Stimulated activated CD4-positive, alpha-beta T cell treated with anti-CD3 and anti-CD28 coated beads, Interleukin-4, amount 100 ng/mL, for 4 hours (primary cell): Measurements from ENCODE around the gene SLC18B1.

Experiments used
- DNase-seq, 2 experiments: peaks; one replicate each; pipeline ENCODE4 v3.0.0-alpha.2; 2020

SLC18B1 gene

DNA sequence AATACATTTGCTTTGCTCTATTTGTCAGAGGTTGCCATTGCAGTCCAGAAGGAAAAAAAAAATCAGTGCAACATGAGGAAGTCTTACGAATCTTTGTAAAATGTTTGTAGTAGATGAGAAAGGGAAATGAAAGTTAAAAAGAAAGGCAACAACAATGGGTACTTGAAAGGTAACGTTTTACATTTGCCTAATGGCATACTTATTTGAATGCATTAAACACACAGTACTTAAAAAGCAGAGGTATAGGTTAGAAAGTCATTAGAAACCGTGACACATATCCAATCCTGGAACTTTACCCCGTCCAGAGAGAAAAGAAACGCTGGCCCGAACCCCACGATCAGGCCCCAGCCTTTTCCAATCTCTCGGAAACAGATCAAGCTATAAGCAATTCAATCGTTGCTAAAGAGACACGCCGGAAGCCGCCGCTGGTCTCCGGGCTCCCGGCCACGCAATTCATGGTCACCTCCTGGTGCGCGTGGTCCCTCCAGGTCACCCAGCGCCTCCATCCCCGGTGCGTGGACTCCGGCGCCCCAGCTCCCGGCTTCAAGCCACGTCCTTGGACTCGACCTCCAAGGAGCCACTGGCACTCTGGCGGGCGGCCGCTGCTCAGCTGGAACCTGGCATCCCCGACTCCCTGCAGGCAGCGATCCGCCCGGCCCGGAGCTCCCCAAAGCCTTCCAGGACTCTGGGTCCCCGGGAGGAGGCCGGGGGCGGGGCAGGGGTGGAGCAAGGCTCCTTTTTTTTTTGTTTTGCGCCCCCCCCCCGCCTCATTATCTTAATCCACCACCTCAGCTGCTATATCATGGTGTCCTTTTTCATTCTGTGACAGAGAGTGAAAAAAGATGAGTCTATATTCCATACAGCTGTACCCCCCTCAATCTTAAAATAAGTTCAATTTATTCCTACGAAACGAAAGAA is at the start of gene SLC18B1:
SLC18B1 (minus strand) TSS at position 687 of the 918 bp plus-strand sequence; CDS start at position 506, 181 bp downstream.
- peak; percentile 49 to 54 for DNase-seq

DNA sequence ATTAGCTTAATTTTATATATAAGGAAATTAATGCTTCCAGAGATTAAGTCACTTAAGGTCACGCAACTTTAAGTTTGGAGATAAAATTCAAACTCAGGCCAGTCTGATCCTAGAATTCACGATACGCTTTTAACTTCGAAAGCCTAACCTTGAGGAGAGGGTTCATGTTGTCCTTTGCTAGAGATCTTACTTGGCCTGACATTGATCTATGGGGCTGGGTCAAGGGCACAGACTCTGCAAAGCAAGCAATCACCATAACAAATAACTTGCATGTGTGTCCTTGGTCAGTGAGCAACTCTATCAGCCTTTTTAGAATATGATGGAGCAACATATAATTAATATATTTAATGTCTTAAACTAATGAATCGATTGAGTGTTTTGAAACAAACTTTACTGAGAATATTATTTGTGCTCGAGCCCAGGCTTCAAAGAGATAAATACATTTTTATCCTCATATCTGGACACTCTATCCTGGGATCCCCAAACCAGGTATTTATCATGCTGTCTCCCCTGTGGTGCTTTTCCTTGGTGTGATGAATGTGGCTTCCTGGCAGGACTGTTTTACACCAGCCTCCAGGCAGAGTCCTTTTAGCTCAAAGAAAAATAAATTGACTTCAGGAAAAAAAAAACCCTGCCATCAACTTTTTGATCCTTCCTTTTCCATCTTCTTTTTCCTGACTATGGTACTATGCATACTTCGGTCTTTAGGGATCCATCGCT is 45.0 kb upstream of the SLC18B1 start:
- no peak for DNase-seq

DNA sequence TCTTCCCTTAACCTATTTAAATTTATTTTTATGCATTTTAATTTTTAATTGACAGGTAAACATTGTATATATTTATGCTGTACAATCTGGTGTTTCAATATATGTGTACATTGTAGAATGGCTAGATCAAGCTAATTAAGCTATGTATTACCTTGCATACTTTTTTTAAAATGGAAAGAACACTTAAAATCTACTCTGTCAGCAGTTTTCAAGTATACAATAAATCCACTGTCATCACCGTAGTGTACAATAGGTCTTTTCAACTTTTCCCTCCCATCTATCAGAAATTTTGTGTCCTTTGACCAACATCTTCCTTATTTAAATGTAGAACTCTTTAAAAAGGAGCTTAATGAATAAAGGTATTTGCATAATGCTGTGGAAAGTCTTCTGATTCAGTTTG is 43.5 kb upstream of the SLC18B1 start:
- DNase-seq: no peak

DNA sequence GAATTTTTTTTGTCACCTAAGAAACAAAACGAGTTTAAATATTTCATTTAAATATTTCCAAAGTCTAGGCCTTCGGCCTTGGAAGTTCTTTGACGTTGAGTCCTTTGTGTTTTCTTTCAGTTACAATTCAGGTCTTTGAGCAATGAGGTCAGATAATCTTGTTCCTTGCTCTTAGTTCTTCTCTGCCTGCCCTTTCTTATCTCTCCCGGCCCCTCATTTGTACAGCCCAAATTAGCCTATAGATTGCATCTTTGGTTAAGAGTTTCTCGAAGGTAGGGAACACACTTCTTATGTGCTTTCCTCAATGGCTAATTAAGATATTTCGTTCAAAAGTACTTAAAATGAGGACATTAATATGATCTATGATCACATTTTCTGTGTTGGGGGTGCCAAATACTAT is 34.5 kb upstream of the SLC18B1 start:
- no peak for DNase-seq

DNA sequence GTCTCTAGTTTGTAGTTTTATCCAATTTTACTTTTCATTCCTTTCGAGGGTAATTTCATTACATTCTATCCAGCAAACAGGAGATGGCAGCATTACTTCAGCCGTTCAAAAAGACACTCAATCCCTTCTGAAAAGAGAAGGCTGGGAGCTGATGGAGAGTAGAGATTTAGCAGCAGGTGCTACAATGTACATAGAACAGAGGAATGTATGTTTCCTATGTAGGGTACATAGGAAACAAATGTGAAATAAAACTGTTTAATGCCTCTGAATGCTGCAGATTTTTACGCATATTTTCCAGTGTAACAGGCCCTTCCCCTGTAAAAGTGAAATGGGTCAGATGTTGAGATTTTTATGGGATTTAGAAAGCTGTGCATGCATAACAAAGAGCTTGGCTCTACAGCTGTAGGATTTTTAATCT is 31.9 kb upstream of the SLC18B1 start:
- no peak for DNase-seq

DNA sequence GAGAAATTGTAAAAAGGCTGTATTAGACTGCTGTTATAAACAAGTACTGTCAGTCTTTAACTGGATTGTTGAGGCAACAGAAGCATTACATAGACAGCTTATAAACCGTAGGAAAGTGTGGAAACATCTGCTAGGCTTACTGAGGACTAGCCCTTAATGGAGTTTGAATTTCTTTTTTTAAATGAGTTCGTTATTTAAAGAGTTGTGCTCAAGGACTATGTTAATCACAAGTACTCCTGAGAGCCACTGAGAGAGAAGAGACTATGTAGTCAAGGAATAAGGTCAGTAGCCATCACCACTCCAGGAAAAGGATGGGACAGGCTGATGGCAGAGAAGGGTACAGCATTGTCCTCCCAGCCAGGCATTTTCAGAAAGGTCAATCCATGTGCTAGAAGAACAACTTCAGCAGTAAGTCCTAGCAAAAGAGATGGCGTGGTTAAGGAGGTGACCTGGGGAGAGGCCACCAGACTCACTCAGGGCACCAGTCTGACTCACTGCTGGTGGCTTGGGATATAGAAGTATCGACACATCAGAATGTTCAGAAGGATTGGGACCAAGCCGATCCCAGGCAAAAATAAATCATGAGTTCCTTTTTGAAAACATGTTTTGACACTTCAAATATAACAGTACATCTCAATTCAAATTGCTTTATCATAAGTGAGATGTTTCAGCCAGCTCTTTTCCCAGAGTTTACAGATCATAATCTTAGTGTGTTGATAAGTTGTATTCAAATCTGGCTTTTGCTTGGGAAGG is 22.4 kb upstream of the SLC18B1 start:
- no peak for DNase-seq

DNA sequence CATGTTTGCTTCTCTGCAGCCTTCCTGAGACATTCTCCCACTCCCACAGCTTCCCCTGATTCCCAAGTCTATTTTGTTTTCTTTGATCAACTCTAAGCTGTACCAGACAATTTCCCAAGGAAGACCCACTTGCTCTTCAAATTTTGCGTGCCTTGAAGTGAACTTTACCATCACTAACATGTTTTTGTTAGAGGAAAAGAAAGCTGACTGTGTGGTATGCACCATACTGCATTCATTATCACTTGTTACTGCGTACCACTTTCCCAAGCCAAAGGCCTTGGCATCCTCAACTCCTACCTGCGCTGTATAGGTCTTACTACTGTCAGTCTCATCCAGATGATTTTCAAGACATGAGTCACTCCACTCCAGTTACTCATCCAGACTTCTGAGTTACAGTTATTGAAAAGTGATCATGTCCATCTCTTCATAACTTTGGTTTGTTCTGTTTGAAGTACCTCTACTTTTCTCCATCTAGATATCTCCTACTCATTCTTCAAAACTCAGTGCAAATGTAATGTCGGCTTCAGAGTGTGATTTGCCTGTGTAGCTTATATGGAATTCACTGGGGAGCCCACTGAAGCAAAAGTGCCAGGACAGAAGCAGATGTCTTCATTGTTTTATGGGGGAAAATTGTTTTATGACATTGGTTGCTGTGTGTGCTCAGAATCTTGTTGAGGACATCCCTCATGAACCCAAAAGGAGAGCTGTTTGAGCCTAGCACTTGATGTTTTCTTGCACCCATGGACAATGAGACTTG is 21.1 kb upstream of the SLC18B1 start:
- DNase-seq: no peak

DNA sequence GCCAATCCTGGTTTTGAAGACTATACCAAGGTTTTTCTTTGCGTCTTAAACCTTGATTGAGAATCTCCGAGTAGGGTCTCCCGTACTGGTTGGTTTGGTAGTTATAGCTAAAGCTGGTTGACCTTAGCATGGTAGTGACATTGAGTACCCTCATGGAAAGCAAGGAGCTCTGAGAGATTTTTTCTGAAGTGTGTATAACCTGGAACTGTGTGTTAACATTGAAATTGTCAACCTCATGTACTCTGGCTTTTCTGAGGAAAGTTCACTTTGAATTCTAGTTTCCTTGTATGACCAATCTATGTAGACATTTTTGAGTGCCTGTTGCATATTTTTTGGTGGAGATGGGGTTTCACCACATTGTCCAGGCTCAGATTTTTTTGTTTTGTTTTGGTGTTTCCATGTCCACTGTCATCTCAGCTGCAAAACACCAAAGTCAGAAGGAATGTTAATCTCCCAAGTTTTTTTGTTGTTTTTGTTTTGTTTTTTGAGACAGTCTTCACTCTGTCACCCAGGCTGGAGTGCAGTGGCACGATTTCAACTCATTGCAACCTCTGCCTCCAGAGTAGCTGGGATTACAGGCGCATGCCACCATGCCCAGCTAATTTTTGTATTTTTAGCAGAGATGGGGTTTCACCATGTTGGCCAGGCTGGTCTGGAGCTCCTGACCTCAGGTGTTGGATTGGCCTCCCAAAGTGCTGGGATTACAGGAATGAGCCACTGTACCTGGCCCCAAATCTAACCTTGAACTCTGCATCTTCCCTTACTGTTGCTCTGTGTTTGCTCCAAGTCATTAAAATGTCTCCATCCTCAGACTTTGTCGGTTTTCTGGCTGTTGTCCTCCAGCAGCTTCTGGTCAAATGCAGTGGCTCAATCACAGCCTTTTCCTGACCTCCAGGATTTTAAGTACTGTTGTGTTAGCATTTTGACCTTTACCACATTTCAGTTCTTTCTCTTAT is 20.2 kb upstream of the SLC18B1 start:
- no peak for DNase-seq

DNA sequence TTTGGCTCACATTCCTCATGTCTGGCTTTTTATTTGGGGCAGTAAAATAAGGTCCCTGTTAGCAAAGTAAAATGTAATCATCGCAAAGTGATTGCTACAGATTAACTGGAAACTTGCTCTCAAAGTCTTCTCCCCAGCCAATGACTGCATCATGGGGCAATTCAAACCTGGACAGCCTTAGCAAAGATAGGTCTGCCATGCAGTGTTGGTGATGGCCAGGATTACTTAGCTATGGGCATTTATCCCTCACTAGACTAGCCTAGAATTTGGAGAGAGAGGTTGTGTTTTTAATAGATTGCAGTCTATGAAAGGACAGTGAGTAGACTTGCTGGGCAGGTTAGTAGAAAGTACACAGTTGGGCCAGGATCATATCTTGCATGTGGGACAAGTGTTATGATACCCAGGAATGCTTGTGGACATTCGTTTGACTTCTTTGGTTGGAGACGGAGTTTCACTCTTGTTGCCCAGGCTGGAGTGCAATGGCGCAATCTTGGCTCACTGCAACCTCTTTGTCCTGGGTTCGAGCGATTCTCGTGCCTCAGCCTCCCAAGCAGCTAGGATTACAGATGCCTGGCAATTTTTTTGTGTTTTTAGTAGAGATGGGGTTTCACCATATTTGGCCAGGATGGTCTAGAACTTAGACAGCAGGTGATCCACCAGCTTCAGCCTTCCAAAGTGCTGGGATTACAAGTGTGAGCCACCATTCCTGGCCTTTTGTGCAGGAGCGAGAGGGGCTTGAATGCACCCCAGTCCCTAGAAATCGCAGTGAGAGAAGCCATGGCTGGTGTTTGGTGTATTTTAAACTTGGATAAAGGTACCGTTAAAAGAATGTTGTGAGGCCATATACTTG is 19.3 kb upstream of the SLC18B1 start:
- DNase-seq: no peak

DNA sequence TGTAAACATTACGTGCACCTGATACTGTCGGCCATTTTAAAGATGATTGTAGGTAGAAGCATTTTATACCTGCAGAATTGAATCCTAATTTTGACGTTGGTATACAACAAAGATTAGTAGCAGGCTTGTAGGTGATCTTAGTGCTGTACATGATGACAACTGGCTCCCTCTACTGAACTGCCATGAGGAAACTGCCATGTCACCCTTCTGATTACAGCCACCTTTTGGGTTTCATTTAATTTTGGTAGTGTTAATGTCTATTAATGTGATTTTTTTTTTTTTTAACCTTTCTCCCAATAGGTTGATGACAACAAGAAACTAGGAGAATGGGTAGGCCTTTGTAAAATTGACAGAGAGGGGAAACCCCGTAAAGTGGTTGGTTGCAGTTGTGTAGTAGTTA is 18.2 kb upstream of the SLC18B1 start:
- no peak for DNase-seq

DNA sequence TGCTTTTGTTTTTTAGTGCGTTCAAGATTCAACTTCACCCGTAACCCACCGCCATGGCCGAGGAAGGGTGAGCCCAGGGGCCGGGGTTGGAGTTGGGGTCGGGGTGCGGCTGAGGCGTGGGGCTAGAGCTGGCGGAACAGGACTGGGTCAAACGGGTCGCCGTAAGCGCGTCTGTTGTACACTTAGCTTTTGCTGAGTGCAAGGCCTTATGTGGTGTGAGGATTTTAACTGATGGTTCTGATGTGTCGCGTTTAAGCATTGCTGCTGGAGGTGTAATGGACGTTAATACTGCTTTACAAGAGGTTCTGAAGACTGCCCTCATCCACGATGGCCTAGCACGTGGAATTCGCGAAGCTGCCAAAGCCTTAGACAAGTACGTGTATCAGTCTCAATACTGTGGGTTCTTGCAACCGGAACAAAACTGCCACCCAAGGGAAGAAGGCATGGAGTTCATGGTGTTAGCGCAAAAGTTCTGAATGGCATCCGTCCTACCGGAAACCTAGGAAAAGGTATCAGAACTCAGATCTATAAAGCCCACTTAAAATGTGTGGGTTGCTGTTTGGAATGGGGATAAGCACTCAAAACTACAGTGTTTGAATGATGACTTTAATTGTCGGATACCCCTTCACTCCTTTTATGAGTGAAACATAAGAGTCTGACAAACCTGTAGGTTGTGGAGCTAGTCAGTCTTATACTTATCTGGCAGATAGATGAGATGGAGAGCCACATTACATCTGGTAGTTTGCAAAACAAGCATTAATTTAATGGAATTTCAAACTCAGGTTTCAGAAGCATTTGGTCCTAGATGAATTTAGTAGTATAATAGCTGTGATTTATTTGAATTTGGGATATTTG is 16.5 kb upstream of the SLC18B1 start:
- peak; percentile 27 to 31 for DNase-seq

DNA sequence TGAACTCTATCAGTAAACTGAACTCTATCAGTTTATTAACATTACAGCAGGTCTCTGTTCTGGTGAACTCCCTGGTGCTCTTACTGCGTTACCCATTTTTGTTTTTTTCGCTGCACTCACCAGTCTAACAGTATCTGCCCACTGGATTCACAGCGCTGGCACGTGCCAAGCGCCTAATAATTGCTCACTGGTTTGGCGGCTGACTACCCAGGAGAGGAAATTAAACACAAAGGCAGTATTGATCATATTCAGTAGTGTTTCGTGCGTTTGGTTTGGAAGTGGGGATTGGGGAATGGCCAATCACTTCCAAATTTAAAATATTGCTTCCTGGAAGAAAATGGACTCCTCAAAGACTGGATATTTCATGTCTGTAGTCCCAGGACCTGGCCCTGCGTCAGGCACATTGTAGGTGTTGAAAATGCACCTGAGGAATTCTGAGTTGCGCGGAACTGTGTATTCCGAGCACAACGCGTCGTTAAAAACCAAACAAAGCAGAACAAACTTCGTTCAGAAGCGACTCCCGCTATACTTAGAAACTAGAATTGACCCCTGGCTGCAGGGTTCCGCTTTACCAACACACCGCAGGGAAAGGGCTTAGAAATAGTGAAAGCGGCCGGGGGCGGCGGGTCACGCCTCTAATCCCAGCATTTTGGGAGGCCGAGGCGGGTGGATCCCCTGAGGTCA is 14.9 kb upstream of the SLC18B1 start:
- peak; percentile 35 to 40 for DNase-seq

DNA sequence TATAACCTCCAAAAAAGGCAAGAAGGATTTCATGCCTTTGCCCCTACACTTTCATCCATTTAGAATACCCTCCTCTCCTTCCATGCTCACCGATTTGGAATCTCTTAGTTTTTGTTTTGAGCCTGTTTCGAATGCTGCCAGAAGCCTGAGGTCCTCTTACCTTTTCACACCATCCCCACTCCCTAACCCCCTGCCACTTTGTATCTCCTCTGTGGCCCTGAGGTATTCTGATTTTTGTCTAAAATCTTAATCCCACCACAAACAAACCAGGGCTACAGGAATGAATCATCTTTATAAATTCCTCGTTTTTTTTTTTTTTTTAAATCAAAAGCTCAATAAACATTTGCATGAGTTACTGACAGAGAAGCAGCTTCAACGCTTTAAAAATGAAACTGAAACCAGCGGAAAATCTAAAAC is 14.3 kb upstream of the SLC18B1 start:
- DNase-seq: no peak

DNA sequence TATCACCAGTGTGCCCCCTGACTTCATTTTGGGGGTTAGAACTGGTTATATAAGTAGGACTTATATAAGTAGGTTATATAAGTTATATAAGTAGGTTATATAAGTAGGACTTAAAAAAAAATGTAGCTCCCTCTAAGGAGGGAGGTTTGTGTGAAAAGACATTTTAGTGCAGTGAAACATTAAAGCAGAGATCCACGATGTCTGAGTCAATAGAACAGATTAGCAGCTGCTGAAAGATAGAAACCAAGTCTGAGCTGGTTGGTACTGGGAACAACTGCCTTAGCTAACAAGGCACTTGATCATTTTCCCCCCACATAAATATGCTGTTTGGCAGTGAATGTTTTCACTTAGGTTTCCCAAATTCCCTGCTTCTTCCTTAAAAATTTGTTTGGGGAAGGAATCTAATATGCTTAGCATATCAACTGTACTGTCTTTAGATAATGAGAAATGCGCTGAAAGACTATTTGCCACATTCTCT is 13.9 kb upstream of the SLC18B1 start:
- no peak for DNase-seq

DNA sequence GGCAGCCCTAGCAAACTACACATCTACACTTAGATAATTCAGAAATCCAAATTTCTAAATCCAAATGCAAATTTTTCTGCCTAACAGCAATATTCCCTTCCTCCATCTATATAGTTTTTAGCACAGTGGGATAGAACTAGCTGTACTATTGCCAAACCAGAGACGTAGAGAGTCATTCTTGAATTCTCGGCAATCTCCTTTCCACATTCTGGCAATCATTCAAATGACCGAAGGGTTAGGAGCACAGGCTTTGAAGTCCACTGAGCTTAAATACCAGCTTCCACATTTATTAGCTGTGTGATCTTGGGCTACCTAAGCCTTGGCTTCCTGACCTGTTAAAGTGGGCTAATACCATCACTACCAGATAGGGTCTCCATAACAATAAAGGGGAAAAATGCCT is 12.8 kb upstream of the SLC18B1 start:
- DNase-seq: no peak

DNA sequence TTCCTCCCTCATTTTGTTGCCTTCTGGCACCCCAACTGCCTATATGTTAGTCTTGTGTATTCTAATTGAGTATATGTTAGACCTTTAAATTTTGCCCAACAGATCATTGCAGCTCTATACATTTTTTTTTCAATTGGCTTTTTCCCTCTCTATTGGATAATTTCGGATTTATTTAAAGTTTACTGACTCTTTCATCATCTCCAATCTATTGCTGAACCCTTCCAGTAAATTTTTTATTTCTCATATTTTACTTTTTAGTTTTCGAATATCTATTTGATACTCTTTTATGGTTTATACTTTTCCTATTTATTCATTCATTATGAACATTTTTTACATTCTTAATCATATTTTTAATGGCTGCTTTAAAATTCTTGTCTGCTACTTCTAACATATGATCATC is 7.1 kb upstream of the SLC18B1 start:
- DNase-seq: no peak

DNA sequence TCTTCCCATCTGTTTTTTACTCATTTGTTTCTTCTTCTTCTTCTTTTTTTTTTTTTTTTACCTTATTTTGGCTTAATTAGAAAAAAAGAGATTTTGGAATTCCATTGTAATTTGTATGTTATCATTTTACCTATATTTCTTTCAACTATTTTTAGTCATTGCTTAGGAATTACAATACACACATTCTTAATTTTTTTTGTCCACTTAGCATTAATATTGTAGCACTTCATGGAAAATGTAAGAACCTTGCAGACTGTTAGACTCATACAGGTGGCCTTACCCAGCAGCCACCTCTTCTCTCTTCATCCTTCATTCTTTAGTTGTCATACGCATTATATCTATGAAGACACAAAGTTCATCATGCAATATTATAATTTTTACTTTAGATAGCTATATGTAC is 5.8 kb upstream of the SLC18B1 start:
- DNase-seq: no peak

DNA sequence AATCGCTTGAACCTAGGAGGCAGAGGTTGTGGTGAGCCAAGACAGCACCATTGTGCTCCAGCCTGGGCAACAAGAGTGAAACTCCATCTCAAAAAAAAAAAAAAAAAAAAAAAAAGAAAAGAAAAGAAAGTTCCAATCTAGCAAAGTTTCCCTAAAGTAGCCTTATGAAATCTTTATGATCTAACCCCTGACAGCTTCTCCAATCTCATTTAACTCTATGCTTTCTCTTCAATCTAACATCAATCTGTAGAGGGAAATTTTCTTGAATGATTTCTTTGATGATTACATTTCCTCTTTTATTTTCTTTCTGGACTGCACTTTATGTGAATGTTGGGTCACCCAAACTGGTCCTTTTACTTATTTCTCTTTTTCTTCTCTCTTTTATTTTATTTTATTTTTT is 2.2 kb upstream of the SLC18B1 start:
- DNase-seq: no peak
